ENCODE results near the gene TMEM120A.

The TMEM120A gene

GRCh38 chr7:75993689-75994387, 557 bp downstream of the TMEM120A start:
- peak; percentile 51 for DNase-seq

- no peak for DNase-seq
These were observed 2.2 kb downstream of the TMEM120A start for GRCh38 chr7:75992083-75992755.

- DNase-seq = no peak
These were observed 2.8 kb downstream of the TMEM120A start for GRCh38 chr7:75991531-75992082.

GRCh38 chr7:75989500-75990388, 4.7 kb downstream of the TMEM120A start:
- DNase-seq = no peak

- DNase-seq = no peak
These were observed 5.6 kb downstream of the TMEM120A start for GRCh38 chr7:75988568-75989499.

GRCh38 chr7:75987805-75988567, 6.4 kb downstream of the TMEM120A start:
- no peak for DNase-seq

- DNase-seq = no peak
These were observed 7.2 kb downstream of the TMEM120A start for GRCh38 chr7:75987026-75987804.

- DNase-seq = no peak
These were observed 8.1 kb downstream of the TMEM120A start for GRCh38 chr7:75986147-75986781.

- DNase-seq = no peak
These were observed 8.8 kb downstream of the TMEM120A start for GRCh38 chr7:75985518-75986146.

GRCh38 chr7:75985009-75985517, 9.3 kb downstream of the TMEM120A start:
- no peak for DNase-seq

GRCh38 chr7:75984130-75985008, 10.0 kb downstream of the TMEM120A start:
- no peak for DNase-seq

GRCh38 chr7:75983471-75984129, 10.8 kb downstream of the TMEM120A start:
- DNase-seq = no peak

- no peak for DNase-seq
These were observed 11.9 kb downstream of the TMEM120A start for GRCh38 chr7:75982306-75983064.

- DNase-seq = no peak
These were observed 12.7 kb downstream of the TMEM120A start for GRCh38 chr7:75981453-75982305.

- no peak for DNase-seq
These were observed 13.3 kb downstream of the TMEM120A start for GRCh38 chr7:75981203-75981452.
